Fibroblast of villous mesenchyme (primary cell): ENCODE results near the gene TTC9C. TPM values are rescaled to one million over a fixed set of nuclear protein-coding genes. Genes with fewer than 3 reads are reported as not detected.

ENCODE experiments used
- DNase-seq: peaks from one replicate; pipeline ENCODE4 v3.0.0-alpha.2; 2010; ENCODE audit warnings: low read depth
- H3K4me3 ChIP-seq: 2 replicates; pipeline ENCODE4 v1.5.1; 2011; ENCODE audit warnings: low read depth, mild to moderate bottlenecking, low read length
- total RNA-seq: library from RNA; depleted of rRNA; stranded (reverse); fragments of >200 nt; gene quantifications from 2 replicates; pipeline ENCODE4 v1.2.3, GENCODE V29; 2012
- TF ChIP-seq, protein P1 (sequence below): IDR thresholded peaks from 2 replicates; pipeline ENCODE4 v1.5.1; 2012; ENCODE audit warnings: low read depth, mild to moderate bottlenecking, low read length; ENCODE audit not compliant: insufficient read depth

The TTC9C gene
- total RNA-seq, 1 donor, result 36.7 TPM

DNA sequence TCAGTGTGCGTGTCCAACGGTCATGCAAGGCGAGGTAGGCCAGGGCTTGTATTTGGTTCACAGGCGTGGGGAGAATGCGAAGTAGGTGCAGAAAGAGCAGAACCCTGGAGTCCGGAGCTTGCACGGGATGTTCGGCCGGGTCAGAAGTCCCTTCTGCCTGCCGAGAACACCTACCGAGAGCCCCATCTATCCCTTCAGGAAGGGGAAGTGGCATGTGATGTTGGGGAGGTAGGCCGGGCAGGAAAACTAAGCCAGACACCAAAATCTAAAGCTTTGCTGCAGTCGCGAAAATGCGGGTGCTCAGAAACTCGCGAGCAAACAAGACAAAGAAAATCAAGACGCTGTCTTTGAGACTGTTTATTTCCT is 42.5 kb downstream of the TTC9C start:
- H3K4me3 ChIP-seq, result peak overlapping the region; percentile 78
- TF ChIP-seq, protein P1, sequence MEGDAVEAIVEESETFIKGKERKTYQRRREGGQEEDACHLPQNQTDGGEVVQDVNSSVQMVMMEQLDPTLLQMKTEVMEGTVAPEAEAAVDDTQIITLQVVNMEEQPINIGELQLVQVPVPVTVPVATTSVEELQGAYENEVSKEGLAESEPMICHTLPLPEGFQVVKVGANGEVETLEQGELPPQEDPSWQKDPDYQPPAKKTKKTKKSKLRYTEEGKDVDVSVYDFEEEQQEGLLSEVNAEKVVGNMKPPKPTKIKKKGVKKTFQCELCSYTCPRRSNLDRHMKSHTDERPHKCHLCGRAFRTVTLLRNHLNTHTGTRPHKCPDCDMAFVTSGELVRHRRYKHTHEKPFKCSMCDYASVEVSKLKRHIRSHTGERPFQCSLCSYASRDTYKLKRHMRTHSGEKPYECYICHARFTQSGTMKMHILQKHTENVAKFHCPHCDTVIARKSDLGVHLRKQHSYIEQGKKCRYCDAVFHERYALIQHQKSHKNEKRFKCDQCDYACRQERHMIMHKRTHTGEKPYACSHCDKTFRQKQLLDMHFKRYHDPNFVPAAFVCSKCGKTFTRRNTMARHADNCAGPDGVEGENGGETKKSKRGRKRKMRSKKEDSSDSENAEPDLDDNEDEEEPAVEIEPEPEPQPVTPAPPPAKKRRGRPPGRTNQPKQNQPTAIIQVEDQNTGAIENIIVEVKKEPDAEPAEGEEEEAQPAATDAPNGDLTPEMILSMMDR, result no peak
- no peak for DNase-seq

GRCh38 chr11:62771144-62772021 is 43.1 kb downstream of the TTC9C start, which contains the start of gene TAF6L:
Gene TAF6L, plus strand, starts transcription at chr11:62771396. Its CDS starts 4,388 bp downstream, at chr11:62775784.
- H3K4me3 ChIP-seq, result peak within 1 kb of the TSS; percentile 78
- peak; percentile 97 for DNase-seq
- TF ChIP-seq, protein P1, result no peak

DNA sequence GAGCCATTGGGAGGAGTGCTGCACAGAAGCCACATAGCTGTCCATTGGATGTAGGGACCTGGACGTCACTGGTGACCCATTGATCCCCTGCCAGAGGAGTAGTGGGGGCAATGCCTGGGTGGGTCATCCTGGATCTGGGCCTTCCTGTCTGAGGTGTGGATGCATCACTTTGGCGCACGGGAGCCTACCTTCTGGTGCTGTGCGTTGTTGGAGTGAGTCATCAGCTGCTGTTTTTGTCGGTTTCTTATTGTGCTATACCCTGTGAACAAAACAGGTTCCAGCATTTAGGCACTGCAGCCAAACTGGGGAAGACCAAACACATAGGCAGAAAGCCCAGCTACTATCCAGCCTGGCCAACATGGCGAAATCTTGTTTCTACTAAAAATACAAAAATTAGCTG is 46.1 kb downstream of the TTC9C start:
- TF ChIP-seq, protein P1, result no peak
- DNase-seq, result no peak
- H3K4me3 ChIP-seq, result no peak overlapping the region

DNA sequence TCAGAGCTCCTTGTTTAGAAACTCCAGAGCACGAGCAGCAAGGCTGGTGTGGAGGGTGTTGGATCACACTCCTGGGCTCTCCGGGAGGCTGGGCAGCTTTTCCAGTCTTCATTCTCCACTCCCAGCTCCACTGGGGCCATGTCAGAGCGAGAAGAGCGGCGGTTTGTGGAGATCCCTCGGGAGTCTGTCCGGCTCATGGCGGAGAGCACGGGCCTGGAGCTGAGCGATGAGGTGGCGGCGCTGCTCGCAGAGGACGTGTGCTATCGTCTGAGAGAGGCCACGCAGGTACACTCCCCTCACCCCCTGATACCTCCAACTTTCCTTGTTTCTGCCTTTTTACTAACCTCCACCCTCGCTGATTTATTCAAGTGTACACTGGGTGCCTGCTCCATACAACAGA is 47.4 kb downstream of the TTC9C start:
- DNase-seq, result no peak
- TF ChIP-seq, protein P1, result no peak
- no peak overlapping the region for H3K4me3 ChIP-seq

GRCh38 chr11:62777389-62777788 is 49.1 kb downstream of the TTC9C start:
- no peak overlapping the region for H3K4me3 ChIP-seq
- TF ChIP-seq, protein P1, result no peak
- no peak for DNase-seq

- TF ChIP-seq, protein P1, result no peak
- no peak overlapping the region for H3K4me3 ChIP-seq
- DNase-seq, result no peak
These were observed 50.2 kb downstream of the TTC9C start for GRCh38 chr11:62778441-62778840.
